Measurements from ENCODE around the gene SLC29A3. TPM values are rescaled to one million over a fixed set of nuclear protein-coding genes. Genes with fewer than 3 reads are reported as not detected.

SLC29A3 gene
- total RNA-seq, 2 experiments from 2014 or later = 2.9 to 3.3 TPM

DNA sequence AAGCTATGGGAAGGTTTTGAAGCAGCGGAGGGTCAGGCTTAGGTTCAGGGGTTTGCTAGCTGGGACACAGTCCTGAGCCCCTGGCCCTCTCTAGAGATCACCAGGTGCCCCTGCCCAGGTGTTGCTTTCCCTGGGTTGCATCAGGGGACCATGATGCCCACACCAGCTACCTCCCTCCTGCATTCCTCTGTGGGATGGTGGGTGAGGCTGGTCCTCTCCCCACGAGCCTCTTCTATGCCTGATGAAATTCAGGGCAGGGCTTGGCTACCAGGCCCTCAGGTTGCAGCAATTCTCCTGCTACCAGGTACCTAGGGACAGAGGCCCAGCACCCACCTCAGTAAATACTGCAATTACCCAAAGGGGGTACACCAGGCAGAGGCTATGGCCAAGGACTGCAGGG, 10.8 kb upstream of the SLC29A3 start:
- no peak for ATAC-seq
- Mint-ChIP-seq H3K4me3 (no peak overlapping the region), H3K27ac (no peak overlapping the region), H3K27me3 (peaks cover 2% of the 10 kb centered on the region), H3K36me3 (ENCODE audit: low read depth) (no peaks in the 10 kb centered on the region), H3K4me1 (ENCODE audit: low read depth) (no peaks in the 10 kb centered on the region), H3K9me3 (no peaks in the 10 kb centered on the region)
- ChIA-PET CTCF (interaction anchor here (0.8 to 1.3 kb wide), 2 partner anchors 13 to 24 kb away, joined by 3 to 4 read pairs; no protein-coding TSS in a partner anchor), POLR2A (no interaction called here)
- intact Hi-C loops (cut with micrococcal nuclease) = no loop called here
- no peak for DNase-seq
- TF ChIP-seq, protein P1, sequence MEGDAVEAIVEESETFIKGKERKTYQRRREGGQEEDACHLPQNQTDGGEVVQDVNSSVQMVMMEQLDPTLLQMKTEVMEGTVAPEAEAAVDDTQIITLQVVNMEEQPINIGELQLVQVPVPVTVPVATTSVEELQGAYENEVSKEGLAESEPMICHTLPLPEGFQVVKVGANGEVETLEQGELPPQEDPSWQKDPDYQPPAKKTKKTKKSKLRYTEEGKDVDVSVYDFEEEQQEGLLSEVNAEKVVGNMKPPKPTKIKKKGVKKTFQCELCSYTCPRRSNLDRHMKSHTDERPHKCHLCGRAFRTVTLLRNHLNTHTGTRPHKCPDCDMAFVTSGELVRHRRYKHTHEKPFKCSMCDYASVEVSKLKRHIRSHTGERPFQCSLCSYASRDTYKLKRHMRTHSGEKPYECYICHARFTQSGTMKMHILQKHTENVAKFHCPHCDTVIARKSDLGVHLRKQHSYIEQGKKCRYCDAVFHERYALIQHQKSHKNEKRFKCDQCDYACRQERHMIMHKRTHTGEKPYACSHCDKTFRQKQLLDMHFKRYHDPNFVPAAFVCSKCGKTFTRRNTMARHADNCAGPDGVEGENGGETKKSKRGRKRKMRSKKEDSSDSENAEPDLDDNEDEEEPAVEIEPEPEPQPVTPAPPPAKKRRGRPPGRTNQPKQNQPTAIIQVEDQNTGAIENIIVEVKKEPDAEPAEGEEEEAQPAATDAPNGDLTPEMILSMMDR (IDR thresholded peaks at IDR 0.05) = no peak

DNA sequence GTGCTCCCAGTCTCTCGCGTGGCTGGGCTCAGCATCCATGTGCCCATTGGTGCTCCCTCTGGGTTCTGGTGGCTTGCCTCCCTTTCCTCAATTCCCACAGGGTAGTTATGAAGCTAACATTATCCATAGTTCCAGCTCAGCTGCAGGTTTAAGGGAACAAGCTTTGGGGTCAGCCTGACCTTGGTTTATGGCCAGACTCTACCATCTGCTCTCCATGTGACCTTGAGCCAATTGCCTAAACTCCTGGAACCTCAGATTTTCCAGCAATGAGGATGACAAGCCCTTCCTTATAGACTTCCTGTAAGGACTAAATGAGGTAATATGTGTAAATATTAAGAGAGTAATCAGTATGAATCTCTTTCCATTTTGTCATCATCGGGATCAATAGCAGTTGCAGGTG, 10.1 kb upstream of the SLC29A3 start:
- Mint-ChIP-seq H3K36me3 (ENCODE audit: low read depth) (no peaks in the 10 kb centered on the region), H3K9me3 (no peaks in the 10 kb centered on the region), H3K27me3 (peaks cover 5% of the 10 kb centered on the region), H3K27ac (no peak overlapping the region), H3K4me1 (ENCODE audit: low read depth) (no peaks in the 10 kb centered on the region), H3K4me3 (no peak overlapping the region)
- TF ChIP-seq, protein P1 (IDR thresholded peaks at IDR 0.05) = no peak
- ChIA-PET CTCF (interaction anchor here (1.2 to 1.3 kb wide), 2 partner anchors 25 to 262 kb away, joined by 3 to 4 read pairs; no protein-coding TSS in a partner anchor), POLR2A (no interaction called here)
- DNase-seq = no peak
- ATAC-seq = no peak
- intact Hi-C loops (cut with micrococcal nuclease) = no loop called here

DNA sequence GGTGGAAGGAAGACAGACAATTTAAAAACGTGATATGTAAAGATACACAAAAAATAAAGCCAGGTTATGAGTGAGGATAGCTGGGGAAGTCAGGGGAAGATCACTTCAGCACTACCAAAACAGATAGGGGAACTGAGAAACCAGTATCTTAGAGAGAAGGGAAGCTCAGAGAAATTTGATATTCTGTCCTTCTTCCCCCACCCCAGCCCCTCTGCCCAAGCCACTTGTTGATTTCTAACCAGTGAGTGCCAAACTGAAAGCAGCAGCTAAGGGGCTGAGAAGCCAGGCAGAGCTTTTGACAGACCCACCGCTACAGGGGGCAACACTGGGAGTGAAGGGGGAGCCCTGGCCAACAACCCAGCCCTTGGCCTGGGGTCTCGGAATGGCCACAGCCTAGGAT, 9.1 kb upstream of the SLC29A3 start:
- ATAC-seq = no peak
- DNase-seq = no peak
- Mint-ChIP-seq H3K9me3 (no peaks in the 10 kb centered on the region), H3K36me3 (ENCODE audit: low read depth) (no peaks in the 10 kb centered on the region), H3K27ac (no peak overlapping the region), H3K4me3 (no peak overlapping the region), H3K27me3 (peaks cover 5% of the 10 kb centered on the region), H3K4me1 (ENCODE audit: low read depth) (no peaks in the 10 kb centered on the region)
- TF ChIP-seq, protein P1 (IDR thresholded peaks at IDR 0.05) = no peak
- ChIA-PET CTCF (interaction anchor here (1.2 kb wide), 1 partner anchor 261 kb away, joined by 3 read pairs; no protein-coding TSS in a partner anchor), POLR2A (no interaction called here)
- intact Hi-C loops (cut with micrococcal nuclease) = loop anchor here (5.0 kb wide), 1 partner anchor 262 kb away; no protein-coding TSS in a partner anchor

DNA sequence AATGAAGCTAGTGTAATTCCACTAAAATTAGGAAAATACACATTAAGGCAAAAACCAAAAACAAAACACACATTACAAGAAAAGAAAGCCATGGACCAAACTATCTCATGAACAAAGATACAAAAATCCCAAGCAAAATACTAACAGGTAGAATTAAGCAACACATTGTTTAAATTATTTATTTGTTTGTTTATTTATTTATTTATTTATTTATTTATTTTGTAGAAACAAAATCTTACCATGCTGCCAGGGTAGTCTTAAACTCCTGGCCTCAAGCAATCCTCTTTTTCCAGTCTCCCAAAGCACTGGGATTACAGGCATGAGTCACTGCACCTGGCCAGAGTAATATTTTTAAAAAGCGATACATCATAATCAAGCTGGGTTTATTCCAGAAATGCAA, 6.8 kb upstream of the SLC29A3 start:
- Mint-ChIP-seq H3K4me3 (no peak overlapping the region), H3K36me3 (ENCODE audit: low read depth) (no peaks in the 10 kb centered on the region), H3K27ac (no peak overlapping the region), H3K4me1 (ENCODE audit: low read depth) (peaks cover 16% of the 10 kb centered on the region), H3K27me3 (peaks cover 5% of the 10 kb centered on the region), H3K9me3 (no peaks in the 10 kb centered on the region)
- CTCF ChIA-PET = interaction anchor here (3.0 to 4.8 kb wide), 2 partner anchors 258 to 396 kb away, joined by 16 to 48 read pairs; no protein-coding TSS in a partner anchor
- DNase-seq (no peak), ATAC-seq (no peak)
- TF ChIP-seq, protein P1 (IDR thresholded peaks at IDR 0.05) = no peak
- intact Hi-C loops (cut with micrococcal nuclease) = loop anchor here (5.0 kb wide), 1 partner anchor 260 kb away; no protein-coding TSS in a partner anchor
- POLR2A ChIA-PET = no interaction called here

DNA sequence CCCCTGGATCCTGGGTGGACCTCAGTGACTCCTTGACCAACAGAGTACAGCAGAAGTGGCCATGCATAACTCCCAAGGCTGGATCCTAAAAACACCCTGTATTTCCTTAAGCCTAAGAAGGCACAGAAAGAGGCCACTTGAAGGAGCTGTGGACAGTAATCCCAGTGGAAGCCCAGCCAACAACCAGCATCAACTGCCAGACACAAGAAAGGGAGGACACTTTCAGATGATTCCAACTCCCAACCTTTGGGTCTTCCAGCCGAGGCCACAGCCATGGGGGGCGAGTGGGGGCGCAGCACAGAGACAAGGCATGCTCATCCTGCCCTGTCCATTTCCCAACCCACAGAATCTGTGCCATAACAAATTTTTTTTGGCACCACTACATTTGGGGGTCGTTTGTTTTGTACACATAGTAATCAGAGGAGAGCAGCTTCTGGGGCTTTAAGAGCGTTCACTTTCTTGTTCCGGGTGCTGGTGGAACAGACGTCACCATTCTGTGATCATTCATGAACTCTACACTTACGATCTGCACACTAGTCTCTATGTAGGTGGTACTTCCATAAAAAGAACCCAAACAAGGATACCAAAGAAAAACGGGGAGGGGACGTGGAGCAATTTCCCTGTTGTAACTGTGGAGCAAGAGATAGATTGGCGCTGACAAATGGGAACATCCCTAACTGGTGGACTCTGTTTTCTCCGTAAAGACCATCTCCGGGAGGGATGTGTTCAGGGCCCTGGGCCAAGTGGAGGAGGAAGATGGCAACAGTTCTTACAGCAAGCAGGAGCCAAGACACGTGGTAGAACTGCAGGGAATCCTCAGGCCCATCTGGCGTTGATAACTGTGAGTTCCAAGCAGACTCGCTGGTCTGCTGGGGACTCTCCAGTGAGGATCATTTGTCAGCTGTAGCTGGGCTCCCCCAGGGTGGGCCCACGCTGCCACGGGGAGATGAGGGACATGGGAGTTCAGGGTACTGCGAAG, 6.0 kb upstream of the SLC29A3 start:
- TF ChIP-seq, protein P1 (IDR thresholded peaks at IDR 0.05) = no peak
- no peak overlapping the region for H3K27ac Mint-ChIP-seq
- no peak overlapping the region for H3K4me3 Mint-ChIP-seq
- no peaks in the 10 kb centered on the region for H3K9me3 Mint-ChIP-seq
- H3K27me3 Mint-ChIP-seq = peaks cover 5% of the 10 kb centered on the region
- H3K4me1 Mint-ChIP-seq (ENCODE audit: low read depth) = peaks cover 16% of the 10 kb centered on the region
- no peak for ATAC-seq
- intact Hi-C loops (cut with micrococcal nuclease) = loop anchor here (5.0 kb wide), 1 partner anchor 259 kb away; no protein-coding TSS in a partner anchor
- POLR2A ChIA-PET = no interaction called here
- DNase-seq = no peak
- no peaks in the 10 kb centered on the region for H3K36me3 Mint-ChIP-seq (ENCODE audit: low read depth)
- CTCF ChIA-PET = interaction anchor here (0.6 to 4.8 kb wide), 16 partner anchors 9 to 583 kb away, joined by 3 to 48 read pairs (median 6); no protein-coding TSS in a partner anchor

Measured in activated CD8-positive, alpha-beta T cell treated with anti-CD3 and anti-CD28 coated beads for 36 hours (primary cell).